ENCODE results near the gene SNRPD3.
A peak's percentile ranks its signal among the peaks of the same experiment; 100 is the strongest.
"Not testable (repeated sequence)": the region's sequence is repeated elsewhere in the genome, so short reads cannot be mapped to it uniquely, and the experiment has no call there.

SNRPD3 gene

GRCh38 chr22:24592058-24592850 is 36.5 kb downstream of the SNRPD3 start:
- DNase-seq (ENCODE audit: low read depth): no peak

- DNase-seq (ENCODE audit: low read depth): no peak
Measured at GRCh38 chr22:24592851-24593558, 37.2 kb downstream of the SNRPD3 start, which contains the start of gene LRRC75B. TSS of gene LRRC75B (minus strand) at chr22:24593073. CDS start at chr22:24593039, 34 bp downstream.

- DNase-seq (ENCODE audit: low read depth): not testable (repeated sequence)
Measured at GRCh38 chr22:24593559-24593835, 37.7 kb downstream of the SNRPD3 start.

GRCh38 chr22:24593836-24594568 is 38.2 kb downstream of the SNRPD3 start:
- DNase-seq (ENCODE audit: low read depth): no peak

- DNase-seq (ENCODE audit: low read depth): no peak
Measured at GRCh38 chr22:24594569-24595120, 38.8 kb downstream of the SNRPD3 start.

- no peak for DNase-seq (ENCODE audit: low read depth)
Measured at GRCh38 chr22:24595228-24595627, 39.4 kb downstream of the SNRPD3 start.

- DNase-seq (ENCODE audit: low read depth): no peak
Measured at GRCh38 chr22:24595863-24596262, 40.1 kb downstream of the SNRPD3 start.

- DNase-seq (ENCODE audit: low read depth): not testable (repeated sequence)
Measured at GRCh38 chr22:24597076-24597475, 41.3 kb downstream of the SNRPD3 start.

GRCh38 chr22:24599514-24599913 is 43.7 kb downstream of the SNRPD3 start:
- no peak for DNase-seq (ENCODE audit: low read depth)

GRCh38 chr22:24599958-24600715 is 44.3 kb downstream of the SNRPD3 start:
- DNase-seq (ENCODE audit: low read depth): not testable (repeated sequence)

- no peak for DNase-seq (ENCODE audit: low read depth)
Measured at GRCh38 chr22:24601217-24602104, 45.7 kb downstream of the SNRPD3 start.

- DNase-seq (ENCODE audit: low read depth): not testable (repeated sequence)
Measured at GRCh38 chr22:24602105-24602749, 46.4 kb downstream of the SNRPD3 start.

- DNase-seq (ENCODE audit: low read depth): not testable (repeated sequence)
Measured at GRCh38 chr22:24602847-24603769, 47.3 kb downstream of the SNRPD3 start, which contains the start of gene GGT1. TSS of gene GGT1 (plus strand) at chr22:24603193. CDS start at chr22:24611082, 7,889 bp downstream.

GRCh38 chr22:24603770-24604629 is 48.2 kb downstream of the SNRPD3 start:
- DNase-seq (ENCODE audit: low read depth): not testable (repeated sequence)

- DNase-seq (ENCODE audit: low read depth): not testable (repeated sequence)
Measured at GRCh38 chr22:24606340-24606739, 50.5 kb downstream of the SNRPD3 start.

- DNase-seq (ENCODE audit: low read depth): peak; percentile 10
Measured at GRCh38 chr22:24607429-24607983, 51.7 kb downstream of the SNRPD3 start.

GRCh38 chr22:24608327-24608726 is 52.5 kb downstream of the SNRPD3 start:
- not testable (repeated sequence) for DNase-seq (ENCODE audit: low read depth)
